ENCODE measurements around the gene CNTNAP2. TPM values are rescaled to one million over a fixed set of nuclear protein-coding genes. Genes with fewer than 3 reads are reported as not detected.

CNTNAP2 gene
- total RNA-seq, 1 donor from 2014 or later: 0.59 TPM

GRCh38 chr7:147483634-147484292, 1367.2 kb downstream of the CNTNAP2 start:
- Histone ChIP-seq H3K4me1 (no peaks in the 10 kb centered on the region), H3K27me3 (ENCODE audit: low read depth) (no peaks in the 10 kb centered on the region), H3K27ac (no peak overlapping the region), H3K9me3 (no peaks in the 10 kb centered on the region), H3K4me3 (no peak overlapping the region), H3K36me3 (no peaks in the 10 kb centered on the region)
- DNase-seq (no peak), ATAC-seq (no peak)
- no peak for TF ChIP-seq CTCF (IDR thresholded peaks at IDR 0.05)
- intact Hi-C loops (cut with DNase I): no loop called here

- intact Hi-C loops (cut with DNase I): no loop called here
- H3K9me3 ChIP-seq: no peaks in the 10 kb centered on the region
- no peaks in the 10 kb centered on the region for H3K36me3 ChIP-seq
- no peak overlapping the region for H3K4me3 ChIP-seq
- no peak for ATAC-seq
- no peaks in the 10 kb centered on the region for H3K4me1 ChIP-seq
- DNase-seq: no peak
- no peak overlapping the region for H3K27ac ChIP-seq
- TF ChIP-seq CTCF (IDR thresholded peaks at IDR 0.05): no peak
- H3K27me3 ChIP-seq (ENCODE audit: low read depth): no peaks in the 10 kb centered on the region
These were observed 1369.1 kb downstream of the CNTNAP2 start for GRCh38 chr7:147485660-147486210.

GRCh38 chr7:147492606-147493005, 1376.0 kb downstream of the CNTNAP2 start:
- Histone ChIP-seq H3K4me3 (no peak overlapping the region), H3K9me3 (no peaks in the 10 kb centered on the region), H3K27me3 (ENCODE audit: low read depth) (no peaks in the 10 kb centered on the region), H3K36me3 (no peaks in the 10 kb centered on the region), H3K4me1 (no peaks in the 10 kb centered on the region), H3K27ac (no peak overlapping the region)
- TF ChIP-seq CTCF (IDR thresholded peaks at IDR 0.05): no peak
- DNase-seq: no peak
- intact Hi-C loops (cut with DNase I): no loop called here
- no peak for ATAC-seq

GRCh38 chr7:147496209-147496608, 1379.6 kb downstream of the CNTNAP2 start:
- Histone ChIP-seq H3K36me3 (no peaks in the 10 kb centered on the region), H3K9me3 (no peaks in the 10 kb centered on the region), H3K27ac (no peak overlapping the region), H3K4me1 (no peaks in the 10 kb centered on the region), H3K4me3 (no peak overlapping the region), H3K27me3 (ENCODE audit: low read depth) (no peaks in the 10 kb centered on the region)
- ATAC-seq: no peak
- no peak for DNase-seq
- intact Hi-C loops (cut with DNase I): no loop called here
- no peak for TF ChIP-seq CTCF (IDR thresholded peaks at IDR 0.05)

- H3K4me3 ChIP-seq: no peak overlapping the region
- intact Hi-C loops (cut with DNase I): no loop called here
- H3K9me3 ChIP-seq: no peaks in the 10 kb centered on the region
- H3K27me3 ChIP-seq (ENCODE audit: low read depth): no peaks in the 10 kb centered on the region
- H3K27ac ChIP-seq: no peak overlapping the region
- no peaks in the 10 kb centered on the region for H3K4me1 ChIP-seq
- TF ChIP-seq CTCF (IDR thresholded peaks at IDR 0.05): no peak
- DNase-seq (no peak), ATAC-seq (no peak)
- no peaks in the 10 kb centered on the region for H3K36me3 ChIP-seq
These were observed 1380.6 kb downstream of the CNTNAP2 start for GRCh38 chr7:147497246-147497645.

All from lower lobe of right lung (tissue), 2 donors.